HG03025 (cell line): ENCODE results near the gene AIFM1.
"Not testable (repeated sequence)": the region's sequence is repeated elsewhere in the genome, so short reads cannot be mapped to it uniquely, and the experiment has no call there.

Experiments
- ATAC-seq: cut with Tn5 transposase; IDR thresholded peaks from one replicate; pipeline ENCODE4 v1.9.1; 2021; ENCODE audit warnings: mild to moderate bottlenecking, moderate library complexity; ENCODE audit not compliant: unreplicated experiment, low FRiP score

The AIFM1 gene

DNA sequence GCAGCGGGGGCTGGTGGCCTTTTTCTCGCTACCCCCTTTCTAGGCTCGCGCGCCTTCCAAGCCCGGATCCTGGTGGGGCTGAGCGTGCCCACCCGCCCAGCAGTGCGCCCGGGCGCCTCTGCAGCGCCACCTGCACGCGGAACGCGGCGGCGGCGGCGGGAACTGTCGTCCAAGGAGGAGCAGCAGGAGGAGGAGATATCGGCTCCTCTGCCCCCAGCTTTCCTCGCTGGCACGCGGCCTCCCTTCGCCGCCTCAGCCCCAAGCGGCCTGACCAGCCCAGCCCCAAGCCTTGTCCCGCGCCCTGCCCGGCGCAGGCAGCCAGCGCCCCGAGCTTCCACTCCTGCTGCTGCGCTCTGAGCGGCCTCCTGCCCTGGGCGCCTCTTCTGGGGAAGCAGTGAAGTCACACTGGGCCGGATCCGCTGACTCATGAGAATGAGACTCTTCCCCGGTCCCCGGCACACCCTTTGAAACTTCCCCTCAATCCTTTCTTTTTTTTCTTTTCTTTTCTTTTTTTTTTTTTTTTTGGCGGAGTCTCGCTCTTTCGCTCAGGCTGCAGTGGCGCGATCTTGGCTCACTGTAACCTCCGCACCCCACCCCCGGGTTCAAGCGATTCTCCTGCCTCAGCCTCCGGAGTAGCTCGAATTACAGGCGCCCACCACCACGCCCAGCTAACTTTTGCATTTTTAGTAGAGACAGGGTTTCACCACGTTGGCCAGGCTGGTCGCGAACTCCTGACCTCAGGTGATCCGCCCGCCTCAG lies 44.7 kb downstream of the AIFM1 start:
- ATAC-seq: peak; percentile 52

DNA sequence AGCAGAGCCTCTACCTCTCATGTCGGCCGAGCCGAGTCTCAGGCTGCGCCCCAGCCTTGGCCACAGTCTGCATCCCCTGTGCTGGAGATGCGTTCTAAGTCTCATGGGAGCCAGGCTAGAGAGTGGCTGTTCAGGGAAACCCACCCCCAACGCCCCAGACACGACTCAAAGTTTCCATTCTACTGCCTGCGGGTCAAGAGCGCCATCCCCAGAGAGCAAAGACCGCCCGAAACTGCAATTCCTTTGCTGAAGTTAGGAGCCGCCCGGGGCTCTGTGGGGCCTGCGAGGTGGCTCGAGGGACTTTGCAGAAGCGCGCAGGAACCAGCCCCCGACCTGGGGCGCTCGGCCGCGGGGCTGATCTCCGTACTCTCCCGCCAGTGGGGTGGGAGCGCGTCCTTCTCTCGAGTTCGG lies 45.3 kb downstream of the AIFM1 start:
- peak; percentile 33 for ATAC-seq

DNA sequence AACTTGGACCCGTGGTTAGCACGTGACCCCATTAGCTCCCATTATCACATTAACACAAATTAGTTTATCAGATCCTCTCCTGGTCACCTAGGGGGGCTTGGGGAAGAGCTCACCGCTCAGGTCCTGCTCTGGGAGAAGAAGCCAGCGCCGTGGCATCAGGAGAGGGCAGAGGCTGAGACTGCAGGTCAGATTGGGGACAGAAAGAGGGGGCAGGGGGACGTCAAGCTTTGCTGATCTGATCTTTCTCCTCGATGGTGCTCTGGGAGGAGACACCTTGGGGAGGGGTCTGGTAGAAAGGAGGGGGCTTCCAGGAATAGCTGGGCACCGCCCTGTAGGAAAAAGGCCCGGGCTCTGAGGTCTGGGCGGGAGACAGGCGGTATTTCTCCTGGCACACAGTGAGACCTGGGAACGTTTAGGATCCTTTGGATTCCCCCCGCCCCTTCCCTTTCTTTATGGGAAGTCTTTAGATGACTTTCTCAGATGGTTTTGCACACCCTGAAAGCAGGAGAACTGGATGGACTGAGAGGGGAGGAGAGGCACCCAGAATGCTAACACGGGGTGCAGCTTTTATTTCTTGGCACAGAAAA lies 46.2 kb downstream of the AIFM1 start:
- no peak for ATAC-seq

DNA sequence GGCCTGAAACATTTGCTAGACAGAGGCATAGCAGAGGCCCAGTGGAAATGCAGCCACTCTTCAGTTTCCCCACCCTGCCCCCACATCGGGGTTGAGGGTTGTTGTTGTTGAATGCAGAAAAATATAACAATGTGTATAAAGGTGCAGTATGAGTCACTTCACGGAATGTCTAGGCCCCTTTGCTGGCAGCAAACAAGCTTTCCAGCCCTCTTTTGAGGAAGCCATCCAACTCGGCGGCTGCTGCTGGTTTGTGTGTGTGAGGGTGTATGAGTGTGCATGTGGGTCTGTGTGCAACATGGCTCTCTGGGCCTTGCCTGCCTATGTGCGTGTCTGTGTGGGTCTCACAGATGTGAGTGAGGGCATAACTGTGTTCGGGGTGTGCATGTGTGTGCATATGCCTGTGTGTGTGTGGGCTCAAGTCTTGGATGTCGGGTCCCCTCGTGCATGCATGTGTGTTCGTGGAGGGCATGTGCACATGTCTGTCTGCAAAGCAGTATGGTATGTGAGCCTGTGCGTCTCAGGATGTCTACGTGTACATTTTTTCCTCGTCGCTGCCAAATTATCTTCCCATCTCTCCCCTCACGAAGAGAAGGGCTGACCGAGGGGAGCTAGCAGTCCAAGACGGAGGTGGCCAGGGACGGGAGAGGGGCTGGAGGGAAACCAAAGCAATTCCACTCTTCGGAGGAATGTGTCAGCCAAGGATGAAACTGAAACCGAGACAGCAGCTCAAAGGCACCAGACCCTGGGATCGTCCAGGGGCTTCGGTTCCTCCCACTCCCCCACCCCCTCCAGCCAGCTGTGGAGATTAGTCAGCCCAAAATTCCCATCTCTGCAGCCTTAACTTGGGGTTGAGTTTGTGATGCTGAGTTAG lies 47.0 kb downstream of the AIFM1 start:
- no peak for ATAC-seq

DNA sequence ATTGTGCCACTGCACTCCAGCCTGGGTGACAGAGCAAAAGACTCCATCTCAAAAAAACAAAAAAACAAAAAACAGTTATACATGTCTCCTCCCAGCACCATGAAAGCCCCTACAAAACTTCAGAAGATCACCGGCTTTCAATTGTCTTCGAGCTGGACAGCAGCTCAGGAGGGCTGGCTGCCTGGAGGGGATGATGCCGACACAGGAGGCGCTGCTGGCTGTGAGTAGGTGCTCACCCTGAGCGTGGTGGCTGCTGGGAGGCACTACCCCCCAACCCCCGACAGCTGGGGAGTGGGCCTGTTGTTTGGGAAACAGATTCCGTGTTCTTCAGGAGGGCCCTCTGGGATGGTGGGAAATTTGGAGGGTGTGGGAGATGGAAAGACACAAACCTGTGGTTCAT lies 48.5 kb downstream of the AIFM1 start:
- ATAC-seq: no peak

DNA sequence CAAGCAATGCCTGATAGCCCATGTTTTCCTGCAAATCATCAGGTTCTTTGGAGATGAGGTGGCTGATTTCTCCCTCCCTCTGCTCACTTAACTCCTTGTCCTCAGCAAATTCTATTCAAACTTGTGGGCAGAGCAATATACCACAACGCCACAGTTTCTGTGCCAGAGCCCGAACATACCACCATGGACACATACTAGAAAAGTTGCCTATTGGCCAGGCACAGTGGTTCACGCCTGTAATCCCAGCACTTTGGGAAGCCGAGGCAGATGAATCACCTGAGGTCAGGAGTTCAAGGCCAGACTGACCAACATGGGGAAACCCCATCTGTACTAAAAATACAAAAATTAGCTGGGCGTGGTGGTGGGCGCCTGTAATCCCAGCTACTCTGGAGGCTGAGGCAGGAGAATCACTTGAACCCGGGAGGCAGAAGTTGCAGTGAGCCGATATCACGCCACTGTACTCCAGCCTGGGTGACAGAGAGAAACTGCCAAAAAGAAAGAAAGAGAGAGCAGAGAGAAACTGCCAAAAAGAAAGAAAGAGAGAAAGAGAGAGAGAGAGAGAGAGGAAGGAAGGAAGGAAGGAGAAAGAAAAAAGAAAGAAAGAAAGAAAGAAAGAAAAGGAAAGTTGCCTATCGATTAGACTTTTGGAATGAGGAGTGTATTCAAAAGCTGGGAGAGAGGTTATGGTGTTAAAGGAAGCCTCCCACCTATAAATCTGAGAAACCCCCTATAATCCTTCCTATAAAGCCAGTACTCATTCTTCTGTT lies 50.3 kb downstream of the AIFM1 start:
- ATAC-seq: not testable (repeated sequence)

DNA sequence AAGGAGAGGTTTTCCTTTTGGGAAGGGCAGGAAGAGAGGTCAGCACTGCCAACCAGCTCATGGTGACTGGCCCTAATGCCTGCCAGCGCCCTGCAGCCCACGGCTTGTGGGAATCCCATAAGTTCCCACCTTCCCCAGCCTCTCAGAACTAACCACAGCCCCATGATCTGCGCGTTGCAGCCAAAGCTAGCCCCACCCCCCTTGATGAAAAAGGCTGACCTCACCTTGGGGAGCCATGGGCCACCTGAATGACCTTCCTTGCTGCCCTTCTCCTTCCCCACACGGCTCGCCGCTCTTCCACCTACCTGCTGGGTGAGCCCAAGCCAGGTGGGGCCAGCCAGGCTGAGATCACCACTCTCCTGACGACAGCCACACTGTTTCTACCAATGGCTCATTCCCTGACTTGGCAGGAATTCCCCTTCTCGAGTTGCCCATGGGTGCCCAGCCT lies 51.5 kb downstream of the AIFM1 start:
- no peak for ATAC-seq

DNA sequence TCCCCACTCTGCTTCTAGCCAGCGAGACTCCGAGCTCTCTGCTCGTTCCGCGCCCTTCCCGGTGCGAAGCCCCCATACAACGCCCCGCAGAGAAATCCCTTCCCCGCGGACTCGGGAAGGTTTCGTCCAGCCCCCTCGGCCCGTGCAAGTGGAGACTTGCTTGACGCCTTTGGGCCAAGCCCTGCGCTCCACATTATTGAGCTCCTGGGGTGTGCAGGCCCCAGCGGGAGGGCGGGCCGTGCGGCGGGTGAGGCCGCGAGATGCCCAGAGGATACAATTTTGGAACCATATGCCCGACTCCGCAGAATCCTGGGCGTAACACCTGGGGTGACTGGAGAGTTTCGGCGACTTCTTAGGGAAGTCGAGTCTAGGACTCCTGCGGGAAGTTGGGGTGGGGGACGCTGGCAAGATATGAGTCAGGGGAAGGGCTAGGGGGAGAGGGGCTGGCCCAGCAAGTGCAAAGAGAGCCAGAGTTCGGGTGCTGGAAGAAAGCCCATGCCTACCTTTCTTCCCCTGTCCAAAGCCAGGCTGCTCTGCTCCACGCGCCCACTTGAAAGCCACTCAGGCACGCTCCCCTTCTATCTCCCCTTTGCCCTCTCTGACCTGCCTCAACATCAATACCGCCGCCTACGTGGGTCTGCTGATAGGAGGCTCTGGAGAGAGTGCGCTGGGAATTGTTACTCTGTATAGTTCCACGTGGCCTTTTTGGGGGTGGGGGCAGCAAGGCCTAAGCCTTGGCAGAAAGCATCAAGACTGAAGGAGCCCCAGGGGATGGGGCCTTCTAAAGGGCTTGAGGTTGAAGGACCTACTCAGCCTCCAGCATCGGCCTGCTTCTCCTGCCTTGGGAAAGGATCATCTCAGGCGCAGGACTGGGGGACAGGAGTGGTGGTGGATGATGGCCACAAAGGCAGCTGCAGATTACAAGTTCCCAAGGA lies 54.2 kb downstream of the AIFM1 start:
- no peak for ATAC-seq

DNA sequence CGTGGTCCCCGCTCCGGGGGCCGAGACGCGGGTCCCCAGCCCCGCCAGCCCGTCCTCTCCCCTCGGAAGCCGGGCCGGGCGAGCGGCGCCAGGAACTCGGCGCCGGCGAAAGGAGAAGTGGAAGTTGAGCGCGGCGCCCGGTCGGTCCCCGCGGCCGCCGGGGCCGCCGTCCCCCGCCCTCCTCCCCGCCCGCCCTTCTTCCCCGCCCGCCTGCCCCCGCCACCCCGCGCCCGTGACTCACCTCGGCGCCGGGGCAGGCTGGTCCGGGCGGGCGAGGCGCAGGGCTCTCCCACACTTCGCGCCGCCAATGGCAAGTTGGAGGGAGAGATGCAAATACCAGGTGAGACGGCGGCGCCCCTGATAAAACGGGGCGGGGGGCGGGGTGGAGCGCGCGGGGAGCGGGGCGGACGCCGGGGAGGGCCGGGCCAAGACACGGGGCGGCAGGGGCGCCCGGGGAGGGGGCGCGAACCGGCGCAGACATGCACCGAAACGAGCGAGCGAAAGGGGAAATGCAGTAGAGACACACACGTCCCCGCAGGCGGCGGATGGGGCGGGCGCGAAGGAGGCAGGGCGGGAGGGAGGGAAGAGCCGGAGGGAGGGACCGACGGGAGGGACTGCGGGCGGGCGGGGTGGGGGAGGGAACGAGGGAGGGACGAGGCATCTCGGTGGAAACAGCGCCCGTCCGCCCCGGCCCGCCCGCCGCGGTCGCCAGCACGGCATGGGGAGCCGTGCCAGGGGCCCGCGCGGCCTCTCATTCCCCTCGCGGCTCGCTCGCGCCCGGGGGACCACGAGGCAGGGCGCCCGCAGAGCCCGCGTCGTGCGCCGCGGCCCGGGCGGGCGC lies 55.0 kb downstream of the AIFM1 start, which contains the start of gene ELF4:
ELF4 (minus strand) TSS at position 119 of the 841 bp plus-strand sequence. CDS start 29,167 bp downstream, outside the sequence.
- peak; percentile 37 for ATAC-seq

DNA sequence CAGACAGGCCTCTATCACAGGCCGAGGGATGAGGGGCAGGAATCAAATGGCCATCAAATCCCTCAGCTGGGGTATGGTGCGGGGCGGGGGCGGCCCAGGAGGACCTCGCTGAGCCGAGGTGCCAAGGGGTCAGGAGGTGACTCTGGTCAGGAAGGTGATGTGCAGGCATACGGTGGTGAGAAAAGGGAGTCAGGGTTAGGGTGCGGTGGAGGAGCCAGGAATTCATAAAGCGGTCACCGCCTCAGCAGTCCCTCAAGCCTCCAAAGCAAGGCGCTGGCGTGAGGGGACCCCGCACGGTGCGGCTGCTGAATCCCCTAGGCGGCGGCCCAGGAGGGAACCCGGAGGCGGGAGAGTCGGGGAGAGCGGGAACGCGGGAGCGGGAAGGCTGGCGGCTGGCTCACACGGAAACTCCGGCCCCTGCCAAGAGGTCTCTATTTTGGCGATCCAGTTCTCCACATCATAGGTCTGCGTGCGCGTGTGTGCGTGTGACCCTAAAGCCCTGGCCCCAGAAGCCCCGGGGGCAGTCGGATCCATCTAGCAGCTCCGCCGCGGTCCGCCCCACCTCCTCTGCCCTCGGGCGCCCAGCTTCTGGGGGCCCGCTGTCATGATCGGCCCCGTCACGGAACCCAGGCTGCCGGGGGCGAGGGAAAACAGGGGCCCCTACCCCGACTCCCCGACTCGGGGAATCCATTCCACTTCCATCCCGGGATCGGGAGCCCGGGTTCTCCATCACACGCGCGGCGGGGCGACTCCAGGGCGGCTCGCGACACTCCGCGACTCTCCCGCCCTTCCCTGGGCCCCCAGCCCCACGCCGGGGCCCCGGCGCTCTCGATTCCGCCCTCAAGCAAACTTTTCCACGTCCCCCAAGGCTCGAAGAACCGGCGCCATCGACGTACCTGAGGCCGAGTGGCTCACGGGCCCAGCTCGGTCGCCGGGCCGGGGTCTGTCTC lies 55.9 kb downstream of the AIFM1 start:
- ATAC-seq: peak; percentile 6

DNA sequence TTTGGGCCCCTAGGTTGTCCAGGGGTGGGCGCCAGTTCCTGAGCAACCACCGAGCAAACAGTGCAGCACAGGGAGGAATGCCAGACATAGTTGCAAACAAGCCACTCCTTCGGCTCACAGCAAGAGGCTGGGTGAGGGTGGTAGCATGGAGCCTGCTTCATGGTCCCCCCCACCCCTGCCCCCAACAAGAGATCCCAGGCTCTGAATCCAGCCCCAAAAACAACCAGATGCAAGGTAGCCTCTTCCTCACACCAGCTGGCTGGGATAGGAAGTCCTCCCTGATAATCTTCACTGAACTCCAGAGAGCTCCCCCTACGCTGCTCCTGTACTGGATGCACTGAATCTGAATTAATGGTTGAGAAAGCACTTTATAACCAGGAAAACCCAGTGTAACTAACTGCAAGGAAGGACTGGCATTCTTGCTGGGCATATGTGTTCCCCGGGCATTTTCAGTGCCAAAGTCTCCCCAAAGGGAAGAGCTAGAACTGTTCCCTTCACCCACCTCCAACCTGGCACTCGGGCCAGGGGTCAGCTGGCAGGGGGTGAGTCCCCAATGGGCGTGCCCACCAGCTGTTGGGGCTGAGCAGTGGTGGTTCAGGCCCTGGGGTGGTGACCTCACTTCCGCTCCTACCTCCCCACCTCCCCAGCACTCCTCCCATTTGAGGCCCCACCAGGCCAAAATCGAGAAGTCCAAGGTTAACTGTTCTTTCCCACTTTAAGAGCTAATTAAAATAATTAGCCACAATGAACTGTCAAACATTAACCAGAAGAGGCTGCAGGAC lies 56.8 kb downstream of the AIFM1 start:
- peak; percentile 47 for ATAC-seq

DNA sequence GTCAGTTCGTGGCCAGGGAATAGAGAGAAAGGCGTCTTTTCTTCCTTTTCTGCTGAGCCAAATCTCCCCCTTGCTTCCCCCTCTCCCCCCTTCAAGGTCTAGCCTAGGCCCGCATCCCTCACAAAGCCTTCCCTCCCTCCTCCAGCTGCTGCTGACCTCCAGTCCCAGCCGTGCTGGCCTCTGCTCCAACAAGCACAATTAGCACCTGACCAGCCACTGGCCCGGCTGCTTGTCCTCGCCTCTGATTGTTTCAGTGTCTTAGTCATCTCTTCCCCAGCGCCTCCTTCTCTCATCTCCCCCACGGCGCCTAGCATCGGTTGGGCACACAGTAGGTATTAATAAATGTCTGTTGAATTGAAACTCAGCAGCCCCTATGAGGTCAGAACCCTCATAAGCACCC lies 59.6 kb downstream of the AIFM1 start:
- no peak for ATAC-seq

DNA sequence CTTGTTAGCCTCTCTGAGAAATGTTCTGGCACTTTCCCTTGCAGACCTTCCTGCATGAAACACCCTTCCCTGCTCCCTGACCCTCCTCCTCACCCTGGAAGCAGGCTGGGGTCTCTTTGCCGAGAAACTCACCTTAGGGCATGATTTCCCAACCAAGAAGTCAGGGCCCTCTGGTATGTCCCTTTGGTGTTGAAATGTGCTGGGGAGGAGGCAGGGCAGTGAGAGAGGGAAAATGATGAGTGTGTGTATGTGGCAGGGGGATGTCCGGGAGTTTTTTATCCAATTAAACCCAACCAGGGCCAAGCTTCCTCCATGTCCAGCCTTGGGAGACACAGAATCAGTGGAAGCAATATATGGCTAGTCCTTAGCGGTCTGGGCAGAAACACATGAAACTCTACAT lies 60.4 kb downstream of the AIFM1 start:
- no peak for ATAC-seq

DNA sequence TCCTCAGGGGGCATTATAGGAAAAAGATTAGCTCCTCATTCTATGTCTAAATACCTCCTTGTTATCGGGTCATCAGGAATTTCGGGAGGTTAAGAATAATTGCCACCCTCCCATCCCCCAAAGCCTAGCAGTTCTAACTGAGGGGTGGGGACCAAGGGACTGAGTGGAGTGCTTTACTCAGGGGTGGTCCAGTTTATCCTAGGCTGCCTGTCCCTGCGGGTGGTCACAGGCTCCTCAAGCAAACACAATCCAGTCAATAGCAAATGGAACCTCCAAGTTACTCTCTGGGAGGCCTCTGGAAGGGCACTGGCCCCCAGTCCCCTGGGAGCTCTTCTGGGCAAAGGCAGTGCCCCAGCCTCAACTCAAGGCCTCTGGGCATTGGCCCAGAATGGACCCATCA lies 62.0 kb downstream of the AIFM1 start:
- no peak for ATAC-seq

DNA sequence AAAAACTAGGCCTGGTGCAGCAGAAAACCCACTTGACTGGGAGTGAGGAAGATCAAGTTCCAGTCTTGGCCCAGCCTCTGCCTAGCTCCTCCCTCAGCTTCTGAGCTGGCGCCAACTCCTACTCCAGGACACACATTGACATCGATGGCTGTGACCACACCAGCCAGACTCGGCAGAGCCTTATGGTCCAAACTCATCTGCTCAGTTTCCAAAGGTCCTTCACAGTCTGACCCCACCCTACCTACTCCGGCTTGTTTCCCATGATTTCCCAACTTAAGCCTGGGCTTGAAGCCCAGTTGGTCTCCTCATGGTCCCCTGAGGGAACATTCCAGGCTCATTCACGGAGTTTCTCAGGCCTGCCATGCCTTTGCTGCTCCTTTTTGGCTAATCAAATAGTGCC lies 65.5 kb downstream of the AIFM1 start:
- no peak for ATAC-seq

DNA sequence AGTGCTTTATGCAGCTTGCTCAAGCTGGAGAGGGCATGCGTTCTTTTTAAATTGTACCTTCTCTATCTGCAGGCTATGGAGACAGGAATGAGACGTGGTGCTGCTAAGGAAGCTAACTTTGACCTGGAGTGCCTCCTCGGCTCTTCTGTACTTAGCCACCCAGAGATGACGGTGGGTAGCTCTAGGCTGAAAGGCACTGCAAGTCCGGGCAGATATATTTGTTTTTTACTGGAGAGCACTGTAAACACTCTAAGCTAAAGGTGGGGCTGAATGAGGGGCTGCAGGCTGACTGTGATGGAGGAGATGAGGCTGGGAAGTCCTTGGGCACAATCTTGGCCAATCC lies 67.5 kb downstream of the AIFM1 start:
- no peak for ATAC-seq
